Stimulated activated CD8-positive, alpha-beta memory T cell treated with anti-CD3 and anti-CD28 coated beads, Interleukin-7, amount 100 ng/mL, for 48 hours (primary cell): ENCODE data around the gene WDR82.

Experiments used
- DNase-seq, 2 donors: peaks; one replicate each; pipeline ENCODE4 v3.0.0-alpha.2; 2020; ENCODE audit warnings: low read depth in 1 of 2; ENCODE audit errors: extremely low read depth in 1 of 2

Gene WDR82

GRCh38 chr3:52308308-52308707 is 29.9 kb upstream of the WDR82 start:
- no peak for DNase-seq

- DNase-seq = no peak
Observed at GRCh38 chr3:52306978-52307377, 28.5 kb upstream of the WDR82 start.

- DNase-seq = no peak
Observed at GRCh38 chr3:52305926-52306325, 27.5 kb upstream of the WDR82 start.

GRCh38 chr3:52303811-52304210 is 25.4 kb upstream of the WDR82 start:
- DNase-seq = no peak

GRCh38 chr3:52302426-52303145 is 24.1 kb upstream of the WDR82 start:
- no peak for DNase-seq

GRCh38 chr3:52299879-52300611 is 21.6 kb upstream of the WDR82 start:
- no peak for DNase-seq

GRCh38 chr3:52299247-52299878 is 20.9 kb upstream of the WDR82 start:
- no peak for DNase-seq

- no peak for DNase-seq
Observed at GRCh38 chr3:52298149-52299098, 20.0 kb upstream of the WDR82 start.

- DNase-seq = no peak
Observed at GRCh38 chr3:52297242-52298148, 19.0 kb upstream of the WDR82 start.

- DNase-seq = no peak
Observed at GRCh38 chr3:52295671-52296208, 17.3 kb upstream of the WDR82 start.

GRCh38 chr3:52294320-52295150 is 16.1 kb upstream of the WDR82 start:
- no peak for DNase-seq

GRCh38 chr3:52293491-52294319 is 15.3 kb upstream of the WDR82 start:
- DNase-seq = no peak

- no peak for DNase-seq
Observed at GRCh38 chr3:52292247-52293065, 14.0 kb upstream of the WDR82 start.

GRCh38 chr3:52291508-52292181 is 13.2 kb upstream of the WDR82 start:
- DNase-seq = peak in 1 of 2 donors; percentile 32

GRCh38 chr3:52290596-52291507 is 12.4 kb upstream of the WDR82 start:
- no peak for DNase-seq
